Transverse colon (tissue), 4 donors: ENCODE results near the gene NMBR.
"Not testable (repeated sequence)": the region's sequence is repeated elsewhere in the genome, so short reads cannot be mapped to it uniquely, and the experiment has no call there.

ENCODE experiments used
- CTCF ChIP-seq, 5 experiments: fragments of 200-600 bp in 3 of 5; fragments of 450-650 bp in 2 of 5; sonication (generic) in 3 of 5; IDR thresholded peaks; 1 replicate in 2 of 5; 2 replicates in 3 of 5; pipeline ENCODE4 v1.5.1; 2016 to 2017; ENCODE audit warnings: antibody characterized with exemption in 5 of 5, inconsistent platforms in 3 of 5, mild to moderate bottlenecking in 2 of 5, moderate library complexity in 1 of 5
- EP300 ChIP-seq: sonication (generic); formaldehyde crosslinking; IDR thresholded peaks from one replicate; pipeline ENCODE4 v1.6.1; 2017; ENCODE audit warnings: antibody characterized with exemption, low read depth
- POLR2A ChIP-seq: fragments of 450-650 bp; IDR thresholded peaks from one replicate; pipeline ENCODE4 v1.6.1; 2016; ENCODE audit warnings: antibody characterized with exemption, mild to moderate bottlenecking, moderate library complexity
- POLR2AphosphoS5 ChIP-seq, 3 donors: sonication (generic); formaldehyde crosslinking; IDR thresholded peaks; one replicate each; pipeline ENCODE4 v1.6.1; 2016; ENCODE audit warnings: antibody characterized with exemption in 3 of 3

- not testable (repeated sequence) for TF ChIP-seq POLR2A; CTCF (IDR thresholded peaks at IDR 0.05); POLR2AphosphoS5 (IDR thresholded peaks at IDR 0.05); EP300
Observed at GRCh38 chr6:142156758-142157068, 9.8 kb upstream of the NMBR start.
